ENCODE measurements around the gene CST11. TPM values are rescaled to one million over a fixed set of nuclear protein-coding genes. Genes with fewer than 3 reads are reported as not detected.

The CST11 gene
- total RNA-seq (2013; cell fraction: nucleolus; rRNA removed) = not detected in 2 replicates
- total RNA-seq (2014; rRNA removed) (not detected in 2 replicates), total RNA-seq (2014; rRNA removed; fragmentation: Illumina TruSeq; extraction: Trizol) (not detected in 2 replicates), total RNA-seq (2021) (not detected in 2 replicates), polyA plus RNA-seq (2011; rRNA removed) (0.33 and 0.35 TPM in 2 replicates), polyA plus RNA-seq (2014; fragmentation: Illumina TruSeq; extraction: Trizol) (not detected in 2 replicates), polyA plus RNA-seq (2014; fragmentation: Nextera tagmentation; extraction: Ambion mirVana) (not detected), polyA plus RNA-seq (2014; rRNA removed) (not detected in 2 replicates), polyA plus RNA-seq (2016; fragmentation: Nextera tagmentation; extraction: Ambion mirVana) (not detected), polyA minus RNA-seq (2011; rRNA and poly(A)+ RNA removed) (not detected in 2 replicates), Bru-seq, nascent RNA (not detected), BruChase-seq, experiment 1, labeled RNA remaining after a 6-hour chase (not detected), BruChase-seq, experiment 2, labeled RNA remaining after a 2-hour chase (not detected)
- not detected for polyA plus RNA-seq (2011; ENCODE audit: low read depth)
- polyA plus RNA-seq (2011; cell fraction: cytosol; rRNA removed) = 0.27 and 0.39 TPM in 2 replicates
- not detected in 2 replicates for polyA plus RNA-seq (2011; cell fraction: nucleus; rRNA removed)
- polyA plus RNA-seq (2012) = not detected in 2 replicates
- not detected in 2 replicates for polyA minus RNA-seq (2011; cell fraction: cytosol; rRNA and poly(A)+ RNA removed)
- not detected in 2 replicates for polyA minus RNA-seq (2011; cell fraction: nucleus; rRNA and poly(A)+ RNA removed)
- long read RNA-seq, experiment 1 = 0 reads
- long read RNA-seq, experiment 2 = 0 reads

DNA sequence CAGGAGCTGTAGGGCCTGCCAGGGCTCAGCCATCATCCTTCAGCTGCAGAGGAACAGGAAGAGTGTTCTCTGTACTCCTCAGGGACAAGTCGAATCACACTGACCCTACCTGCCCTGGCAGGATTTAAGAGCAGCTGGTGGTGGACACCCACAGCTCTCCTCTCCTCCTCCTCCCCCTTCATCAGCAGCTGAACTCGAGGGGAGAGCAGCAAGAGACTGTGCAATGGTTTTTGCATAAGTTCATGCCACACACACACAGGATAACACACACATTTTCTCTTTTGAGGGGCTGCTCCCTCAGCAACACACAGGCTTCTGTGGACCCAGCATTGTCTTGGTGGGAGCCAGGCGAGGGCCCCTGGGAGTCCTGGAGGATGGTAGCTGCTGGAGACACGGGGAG lies at the start of gene CST11:
Gene CST11 (minus strand): TSS at position 101 of the 400 bp plus-strand sequence. CDS start 65 bp downstream, at position 36.
- BruUV-seq (replicated peaks) = no TSS peak
- H3K9ac ChIP-seq (ENCODE audit: control insufficient read depth, insufficient read depth, low read length) = no peak within 1 kb of the TSS
- no peaks in the 10 kb centered on the region for H3K27me3 ChIP-seq (replicated peaks in 1 of 2; ENCODE audit: control insufficient read depth in 2 of 2, insufficient read depth in 2 of 2, low read length in 1 of 2)
- H4K20me1 ChIP-seq (ENCODE audit: control insufficient read depth, insufficient read depth) = no peaks in the 10 kb centered on the region
- in situ Hi-C loops (cut with MboI) = no loop called here
- H3K9me3 ChIP-seq (replicated peaks; ENCODE audit: control insufficient read depth, insufficient read depth, low read length) = no peaks in the 10 kb centered on the region
- H3K4me1 ChIP-seq (ENCODE audit: control insufficient read depth, insufficient read depth, low read length) = no peaks in the 10 kb centered on the region
- 0% methylated on average over 2 of the region's 4 CpGs for WGBS (ENCODE audit: insufficient coverage, insufficient replicate concordance, low lambda C conversion rate, missing lambda C conversion rate)
- SMC1A ChIA-PET (ENCODE audit: uncharacterized antibody, unreplicated experiment) = no interaction called here
- intact Hi-C loops (cut with micrococcal nuclease; ENCODE audit: unreplicated experiment) = no loop called here
- H3K4me2 ChIP-seq (ENCODE audit: control insufficient read depth, insufficient read depth) = no peak within 1 kb of the TSS
- RAD21 ChIA-PET (ENCODE audit: unreplicated experiment) = no interaction called here
- FAIRE-seq = no peak
- no peaks in the 10 kb centered on the region for H3K36me3 ChIP-seq (ENCODE audit: control insufficient read depth in 2 of 2, insufficient read depth in 2 of 2, low read length in 1 of 2)
- no peak for ATAC-seq
- TF ChIP-seq IRF4 (IDR thresholded peaks at IDR 0.05; ENCODE audit: low read depth, low read length) = no peak
- no peak for TF ChIP-seq RB1 (IDR thresholded peaks at IDR 0.05; ENCODE audit: borderline replicate concordance)
- no peak for TF ChIP-seq ZNF687 (IDR thresholded peaks at IDR 0.05)
- no peak for TF ChIP-seq POLR2AphosphoS2 (IDR thresholded peaks at IDR 0.05; ENCODE audit: low read depth, low read length)
- no peak within 1 kb of the TSS for H2AFZ ChIP-seq (ENCODE audit: control insufficient read depth, low read depth, low read length)
- DNase-seq (ENCODE audit: low read depth, low spot score) = no peak
- POLR2A ChIA-PET = no interaction called here
- no peaks in the 10 kb centered on the region for H3K79me2 ChIP-seq (ENCODE audit: control insufficient read depth, insufficient read depth, low read length)
- H3K27ac ChIP-seq (ENCODE audit: control insufficient read depth, insufficient read depth) = no peak within 1 kb of the TSS
- H3K4me3 ChIP-seq = no peak within 1 kb of the TSS
- CTCF ChIA-PET = interaction anchor here (1.4 kb wide), 1 partner anchor 9 kb away, joined by 4 read pairs; no protein-coding TSS in a partner anchor
